ENCODE data around the gene SDC4.
"Not testable (repeated sequence)": the region's sequence is repeated elsewhere in the genome, so short reads cannot be mapped to it uniquely, and the experiment has no call there.

Gene SDC4

GRCh38 chr20:45353746-45354145 is 5.5 kb upstream of the SDC4 start:
- Histone ChIP-seq H2AFZ (ENCODE audit: low read length, unreplicated experiment) (no peak overlapping the region), H3K79me2 (ENCODE audit: control insufficient read depth, insufficient read depth, low read length, unreplicated experiment) (no peaks in the 10 kb centered on the region), H3K27me3 (ENCODE audit: insufficient read depth, low read length) (no peaks in the 10 kb centered on the region), H3K4me3 (ENCODE audit: low read depth, low read length) (no peak overlapping the region), H3K36me3 (ENCODE audit: insufficient read depth, low read length) (no peaks in the 10 kb centered on the region), H3K27ac (ENCODE audit: low read depth, low read length) (no peak overlapping the region), H3K4me1 (ENCODE audit: control insufficient read depth, insufficient read depth, low read length, unreplicated experiment) (peaks cover 36% of the 10 kb centered on the region)

DNA sequence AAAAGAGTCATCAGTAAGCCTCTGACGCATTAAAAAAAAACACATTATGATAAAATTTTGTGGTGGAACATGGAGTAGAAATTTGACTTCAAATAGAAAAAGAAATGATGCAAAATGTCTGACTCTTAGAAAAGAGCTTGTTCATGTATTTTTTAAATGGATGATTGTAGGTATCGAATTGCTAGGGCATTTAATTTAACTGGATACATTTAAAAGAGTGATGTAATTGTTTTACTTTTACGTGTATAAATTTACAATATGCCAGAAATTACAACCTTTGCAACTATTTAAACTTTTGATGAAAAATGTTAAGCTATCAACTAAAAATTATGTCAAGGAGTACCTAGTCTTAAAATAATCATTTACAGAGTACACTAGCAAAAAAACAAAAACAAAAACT is 4.5 kb upstream of the SDC4 start:
- no peak overlapping the region for H3K27ac ChIP-seq (ENCODE audit: low read depth, low read length)
- H3K27me3 ChIP-seq (ENCODE audit: insufficient read depth, low read length) = no peaks in the 10 kb centered on the region
- H3K4me1 ChIP-seq (ENCODE audit: control insufficient read depth, insufficient read depth, low read length, unreplicated experiment) = peaks cover 29% of the 10 kb centered on the region
- peaks cover 5% of the 10 kb centered on the region for H3K79me2 ChIP-seq (ENCODE audit: control insufficient read depth, insufficient read depth, low read length, unreplicated experiment)
- H2AFZ ChIP-seq (ENCODE audit: low read length, unreplicated experiment) = no peak overlapping the region
- H3K36me3 ChIP-seq (ENCODE audit: insufficient read depth, low read length) = no peaks in the 10 kb centered on the region
- H3K4me3 ChIP-seq (ENCODE audit: low read depth, low read length) = no peak overlapping the region

- peaks cover 29% of the 10 kb centered on the region for H3K4me1 ChIP-seq (ENCODE audit: control insufficient read depth, insufficient read depth, low read length, unreplicated experiment)
- not testable (repeated sequence) for H3K27ac ChIP-seq (ENCODE audit: low read depth, low read length)
Measured at GRCh38 chr20:45350795-45351194, 2.6 kb upstream of the SDC4 start.

DNA sequence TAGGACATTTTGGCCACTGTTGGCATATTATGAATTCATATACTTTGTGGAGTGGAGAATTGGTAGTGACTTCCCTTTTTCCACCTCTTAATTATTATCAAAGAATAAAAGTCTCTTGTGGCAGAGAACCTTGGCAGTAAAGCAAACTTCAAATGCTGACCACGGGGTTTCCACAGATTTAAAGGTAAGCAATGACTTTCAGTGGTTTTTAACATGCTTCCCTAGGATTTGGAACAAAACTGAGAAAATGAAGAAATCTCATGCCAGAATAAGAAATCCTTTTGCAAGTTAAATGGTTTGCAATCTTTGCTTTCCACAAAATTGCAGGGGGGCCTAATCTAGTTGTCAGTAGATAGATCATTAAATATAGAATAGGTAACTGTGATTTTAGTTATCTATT is 2.0 kb upstream of the SDC4 start:
- no peak overlapping the region for H3K4me3 ChIP-seq (ENCODE audit: low read depth, low read length)
- H3K79me2 ChIP-seq (ENCODE audit: control insufficient read depth, insufficient read depth, low read length, unreplicated experiment) = peaks cover 30% of the 10 kb centered on the region
- no peak overlapping the region for H2AFZ ChIP-seq (ENCODE audit: low read length, unreplicated experiment)
- H3K4me1 ChIP-seq (ENCODE audit: control insufficient read depth, insufficient read depth, low read length, unreplicated experiment) = peaks cover 29% of the 10 kb centered on the region
- H3K36me3 ChIP-seq (ENCODE audit: insufficient read depth, low read length) = no peaks in the 10 kb centered on the region
- no peaks in the 10 kb centered on the region for H3K27me3 ChIP-seq (ENCODE audit: insufficient read depth, low read length)
- H3K27ac ChIP-seq (ENCODE audit: low read depth, low read length) = no peak overlapping the region

More at GRCh38 chr20:45350795-45351194, 2.6 kb upstream of the SDC4 start:
- H3K27me3 ChIP-seq (ENCODE audit: insufficient read depth, low read length); H2AFZ ChIP-seq (ENCODE audit: low read length, unreplicated experiment); H3K36me3 ChIP-seq (ENCODE audit: insufficient read depth, low read length); H3K4me3 ChIP-seq (ENCODE audit: low read depth, low read length): not testable (repeated sequence)
- peaks cover 24% of the 10 kb centered on the region for H3K79me2 ChIP-seq (ENCODE audit: control insufficient read depth, insufficient read depth, low read length, unreplicated experiment)

DNA sequence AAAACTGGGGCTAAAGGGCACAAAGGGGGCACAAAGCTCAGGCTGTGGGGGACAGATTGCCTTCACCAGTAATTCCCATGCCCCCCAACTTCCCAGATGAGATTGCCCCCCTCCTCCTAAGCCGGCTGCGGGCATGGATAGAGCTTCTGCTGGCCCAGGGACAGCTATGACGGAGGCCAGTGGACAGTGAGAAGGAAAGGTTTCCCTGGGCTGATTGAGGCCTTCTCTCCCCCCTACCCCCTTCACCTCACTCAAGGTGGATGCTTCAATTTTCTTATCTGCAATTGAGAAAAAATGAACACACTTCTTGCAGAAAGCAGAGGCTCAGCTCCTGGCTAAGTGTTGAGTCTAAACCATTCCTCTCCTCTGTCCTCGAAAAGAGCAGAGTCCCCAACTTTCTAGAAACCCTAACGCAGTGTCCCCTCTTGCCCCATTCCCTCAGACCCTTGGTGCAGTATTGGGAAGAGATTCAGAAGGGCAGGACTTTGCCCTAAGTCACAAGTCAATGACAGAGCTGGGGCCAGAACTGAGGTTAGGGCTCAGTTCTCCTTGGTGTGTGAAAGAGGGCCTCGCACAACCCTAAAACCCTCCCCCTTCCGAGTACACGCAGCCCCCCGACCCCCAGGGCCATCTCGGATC is 808 bp downstream of the SDC4 start:
- peak overlapping the region; percentile 84 for H3K4me3 ChIP-seq (ENCODE audit: low read depth, low read length)
- H3K36me3 ChIP-seq (ENCODE audit: insufficient read depth, low read length) = no peaks in the 10 kb centered on the region
- H3K27ac ChIP-seq (ENCODE audit: low read depth, low read length) = peak overlapping the region; percentile 85
- H3K4me1 ChIP-seq (ENCODE audit: control insufficient read depth, insufficient read depth, low read length, unreplicated experiment) = peaks cover 45% of the 10 kb centered on the region
- no peaks in the 10 kb centered on the region for H3K27me3 ChIP-seq (ENCODE audit: insufficient read depth, low read length)
- peaks cover 55% of the 10 kb centered on the region for H3K79me2 ChIP-seq (ENCODE audit: control insufficient read depth, insufficient read depth, low read length, unreplicated experiment)
- H2AFZ ChIP-seq (ENCODE audit: low read length, unreplicated experiment) = no peak overlapping the region

DNA sequence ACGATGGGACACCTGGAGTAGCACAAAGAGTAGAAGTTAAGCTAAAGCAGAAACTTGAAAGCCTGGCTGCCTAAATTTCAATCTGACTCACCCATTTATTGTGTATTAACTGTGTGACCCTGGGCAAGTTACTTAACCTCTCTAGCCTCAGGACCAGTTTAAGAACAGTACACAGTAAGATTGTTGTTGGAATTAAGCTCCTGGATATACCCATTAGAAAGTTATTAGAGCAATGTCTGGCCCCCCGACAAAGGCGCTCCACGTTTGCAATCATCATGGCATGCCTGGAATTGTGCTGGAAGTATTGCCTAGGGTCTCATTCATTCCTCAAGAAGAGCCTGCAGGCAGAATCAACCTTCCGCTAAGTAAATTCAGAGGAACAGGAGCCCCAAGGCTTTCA is 1.4 kb downstream of the SDC4 start:
- H3K27ac ChIP-seq (ENCODE audit: low read depth, low read length) = peak overlapping the region; percentile 85
- H3K36me3 ChIP-seq (ENCODE audit: insufficient read depth, low read length) = no peaks in the 10 kb centered on the region
- H3K4me3 ChIP-seq (ENCODE audit: low read depth, low read length) = peak overlapping the region; percentile 84
- peaks cover 61% of the 10 kb centered on the region for H3K79me2 ChIP-seq (ENCODE audit: control insufficient read depth, insufficient read depth, low read length, unreplicated experiment)
- H3K27me3 ChIP-seq (ENCODE audit: insufficient read depth, low read length) = no peaks in the 10 kb centered on the region
- no peak overlapping the region for H2AFZ ChIP-seq (ENCODE audit: low read length, unreplicated experiment)
- peaks cover 51% of the 10 kb centered on the region for H3K4me1 ChIP-seq (ENCODE audit: control insufficient read depth, insufficient read depth, low read length, unreplicated experiment)

GRCh38 chr20:45346291-45346718 is 1.9 kb downstream of the SDC4 start:
- Histone ChIP-seq H3K27me3 (ENCODE audit: insufficient read depth, low read length) (no peaks in the 10 kb centered on the region), H3K36me3 (ENCODE audit: insufficient read depth, low read length) (no peaks in the 10 kb centered on the region), H3K4me3 (ENCODE audit: low read depth, low read length) (peak overlapping the region; percentile 84), H3K27ac (ENCODE audit: low read depth, low read length) (peak overlapping the region; percentile 85; the same call in 1 of the 2 replicates), H3K79me2 (ENCODE audit: control insufficient read depth, insufficient read depth, low read length, unreplicated experiment) (peaks cover 67% of the 10 kb centered on the region), H2AFZ (ENCODE audit: low read length, unreplicated experiment) (no peak overlapping the region), H3K4me1 (ENCODE audit: control insufficient read depth, insufficient read depth, low read length, unreplicated experiment) (peaks cover 56% of the 10 kb centered on the region)

- peaks cover 76% of the 10 kb centered on the region for H3K79me2 ChIP-seq (ENCODE audit: control insufficient read depth, insufficient read depth, low read length, unreplicated experiment)
Measured at GRCh38 chr20:45345104-45345936, 2.9 kb downstream of the SDC4 start.

DNA sequence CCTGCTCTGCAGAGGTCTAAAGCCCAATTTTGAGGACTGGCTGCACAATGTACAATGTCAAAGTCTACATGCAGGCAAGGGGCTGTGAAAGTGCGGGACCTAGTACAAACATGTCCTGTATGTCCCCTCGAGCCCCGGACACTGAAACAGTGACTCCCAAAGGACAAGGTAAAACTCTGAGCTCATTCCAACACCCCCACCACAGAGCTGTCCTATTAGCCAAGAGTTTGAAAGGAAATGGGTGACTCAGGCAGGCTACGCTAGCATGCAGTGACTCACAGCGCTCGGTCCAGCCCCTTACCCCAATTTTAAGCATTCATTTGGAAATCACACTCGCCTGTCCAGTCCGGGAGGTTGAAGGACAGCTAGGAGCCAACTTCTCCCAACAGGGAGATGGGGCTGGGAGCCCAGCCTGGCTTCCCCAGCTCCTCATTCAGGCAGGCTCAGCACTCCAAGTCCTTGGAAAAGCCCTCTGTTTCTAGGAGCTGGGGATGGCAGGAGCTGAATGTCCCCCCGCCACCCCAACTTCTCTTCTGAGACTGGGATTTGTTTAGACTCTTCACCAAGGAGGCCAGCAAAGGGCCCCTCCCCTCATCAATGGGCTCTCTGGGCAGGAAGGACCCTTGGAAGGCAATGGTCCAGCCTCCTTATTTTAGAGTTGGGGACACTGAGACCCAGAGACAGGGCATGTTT is 3.9 kb downstream of the SDC4 start:
- Histone ChIP-seq H3K27me3 (ENCODE audit: insufficient read depth, low read length) (no peaks in the 10 kb centered on the region), H2AFZ (ENCODE audit: low read length, unreplicated experiment) (no peak overlapping the region), H3K36me3 (ENCODE audit: insufficient read depth, low read length) (peaks cover 12% of the 10 kb centered on the region; the same call in 1 of the 2 replicates), H3K4me3 (ENCODE audit: low read depth, low read length) (peak overlapping the region; percentile 84), H3K79me2 (ENCODE audit: control insufficient read depth, insufficient read depth, low read length, unreplicated experiment) (peaks cover 86% of the 10 kb centered on the region), H3K4me1 (ENCODE audit: control insufficient read depth, insufficient read depth, low read length, unreplicated experiment) (peaks cover 72% of the 10 kb centered on the region), H3K27ac (ENCODE audit: low read depth, low read length) (peak overlapping the region; percentile 85)

More at GRCh38 chr20:45345104-45345936, 2.9 kb downstream of the SDC4 start:
- H3K27me3 ChIP-seq (ENCODE audit: insufficient read depth, low read length) = no peaks in the 10 kb centered on the region
- peaks cover 66% of the 10 kb centered on the region for H3K4me1 ChIP-seq (ENCODE audit: control insufficient read depth, insufficient read depth, low read length, unreplicated experiment)
- peaks cover 7% of the 10 kb centered on the region; the same call in 1 of the 2 replicates for H3K36me3 ChIP-seq (ENCODE audit: insufficient read depth, low read length)
- H3K27ac ChIP-seq (ENCODE audit: low read depth, low read length) = peak overlapping the region; percentile 85
- peak overlapping the region; percentile 84 for H3K4me3 ChIP-seq (ENCODE audit: low read depth, low read length)
- H2AFZ ChIP-seq (ENCODE audit: low read length, unreplicated experiment) = no peak overlapping the region

DNA sequence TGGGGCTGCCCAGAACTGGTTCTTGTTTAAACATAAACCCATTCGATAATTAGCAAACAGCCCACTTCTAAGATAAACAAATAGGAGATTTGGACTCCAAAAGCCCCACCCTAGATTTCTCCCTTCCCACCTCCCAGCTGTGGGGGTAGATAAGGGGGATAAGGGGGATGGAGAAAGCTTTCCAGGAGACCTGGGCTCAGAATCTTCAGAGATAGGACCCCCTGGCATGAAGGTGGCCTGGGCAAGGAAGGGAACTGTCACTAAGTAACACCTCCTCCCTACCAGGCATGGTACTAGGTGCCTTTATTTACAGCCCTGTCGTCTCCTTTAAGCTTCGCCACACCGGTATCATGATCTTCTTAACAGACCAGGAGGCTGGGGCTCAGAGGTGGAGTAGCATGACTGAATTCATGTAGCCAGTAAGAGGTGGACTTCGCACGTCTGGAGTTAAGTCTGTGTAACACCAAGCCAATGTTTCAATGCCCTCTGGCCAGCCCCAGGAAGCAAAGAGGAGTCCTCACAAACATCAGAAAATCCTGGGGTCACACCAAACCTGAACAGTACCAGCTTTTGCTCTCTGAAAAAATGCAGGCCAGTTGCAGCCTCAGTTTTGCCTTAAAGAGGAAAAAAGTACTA is 4.6 kb downstream of the SDC4 start:
- peaks cover 92% of the 10 kb centered on the region for H3K79me2 ChIP-seq (ENCODE audit: control insufficient read depth, insufficient read depth, low read length, unreplicated experiment)
- no peak overlapping the region for H2AFZ ChIP-seq (ENCODE audit: low read length, unreplicated experiment)
- H3K36me3 ChIP-seq (ENCODE audit: insufficient read depth, low read length) = peaks cover 12% of the 10 kb centered on the region; the same call in 1 of the 2 replicates
- H3K4me1 ChIP-seq (ENCODE audit: control insufficient read depth, insufficient read depth, low read length, unreplicated experiment) = peaks cover 77% of the 10 kb centered on the region
- H3K4me3 ChIP-seq (ENCODE audit: low read depth, low read length) = peak overlapping the region; percentile 58
- H3K27ac ChIP-seq (ENCODE audit: low read depth, low read length) = peak overlapping the region; percentile 85
- no peaks in the 10 kb centered on the region for H3K27me3 ChIP-seq (ENCODE audit: insufficient read depth, low read length)
